KOPT-K1 (cell line): ENCODE data around the gene TMEM270.
"Not testable (repeated sequence)": the region's sequence is repeated elsewhere in the genome, so short reads cannot be mapped to it uniquely, and the experiment has no call there.

Source experiments
- H3K27ac ChIP-seq: fragments of 200-600 bp; sonication (generic); 2 replicates; pipeline ENCODE4 v1.5.1; 2016; ENCODE audit warnings: antibody characterized with exemption, mild to moderate bottlenecking, low read depth, low read length; ENCODE audit not compliant: poor library complexity, severe bottlenecking
- H3K36me3 ChIP-seq: fragments of 200-600 bp; sonication (generic); 2 replicates; pipeline ENCODE4 v1.5.1; 2017; ENCODE audit warnings: antibody characterized with exemption, mild to moderate bottlenecking, low read length, moderate library complexity; ENCODE audit not compliant: insufficient read depth
- H3K9me3 ChIP-seq: fragments of 200-600 bp; sonication (generic); 2 replicates; pipeline ENCODE4 v1.5.1; 2017; ENCODE audit warnings: antibody characterized with exemption, low read length, mild to moderate bottlenecking; ENCODE audit not compliant: insufficient read depth, poor library complexity, severe bottlenecking

Gene TMEM270

DNA sequence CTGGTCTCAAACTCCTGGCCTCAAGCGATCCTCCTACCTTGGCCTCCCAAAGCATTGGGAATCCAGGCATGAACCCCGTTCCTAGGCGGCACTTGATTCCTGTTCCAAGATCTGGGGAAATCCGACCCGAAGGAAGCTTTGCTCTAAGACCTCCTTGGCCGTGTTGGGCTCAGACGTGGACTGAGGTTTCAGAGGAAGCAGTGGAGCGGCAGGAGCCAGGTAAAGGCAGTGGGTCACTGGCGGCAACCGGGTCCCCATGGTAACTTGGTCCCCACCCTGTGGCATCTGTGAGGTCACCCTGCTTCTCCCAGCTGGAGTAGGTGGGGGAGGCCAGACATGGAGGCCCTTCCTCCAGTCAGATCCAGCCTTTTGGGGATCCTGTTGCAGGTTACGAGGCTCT lies at the start of gene TMEM270:
TMEM270 (plus strand) TSS at position 301 of the 400 bp plus-strand sequence; CDS start at position 337, 36 bp downstream.
- no peaks in the 10 kb centered on the region for H3K9me3 ChIP-seq
- no peaks in the 10 kb centered on the region for H3K36me3 ChIP-seq
- no peak within 1 kb of the TSS for H3K27ac ChIP-seq

DNA sequence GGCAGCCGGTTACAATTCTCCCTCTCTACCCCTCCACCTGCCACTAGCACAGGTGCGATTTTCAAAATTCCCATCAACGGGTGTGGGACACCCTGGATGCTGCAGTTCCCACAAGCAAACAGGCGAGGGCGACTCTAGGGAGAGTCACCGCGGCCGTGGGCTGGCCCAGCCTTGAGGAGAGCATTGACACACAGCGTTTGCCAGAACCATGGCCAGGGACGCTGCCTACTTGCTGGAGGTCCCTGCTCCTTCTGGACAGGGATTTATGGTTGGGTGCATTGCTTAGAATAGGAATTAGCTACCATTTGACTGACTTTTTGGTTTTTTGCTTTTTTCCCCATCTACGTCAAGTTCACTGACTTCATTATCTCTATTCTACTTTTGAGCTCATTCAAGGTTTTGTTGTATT lies 49.2 kb upstream of the TMEM270 start:
- Histone ChIP-seq H3K36me3 (no peaks in the 10 kb centered on the region), H3K27ac (no peak overlapping the region), H3K9me3 (peaks cover 6% of the 10 kb centered on the region)

- H3K27ac ChIP-seq: no peak overlapping the region
Measured at GRCh38 chr7:73812996-73813395, 48.0 kb upstream of the TMEM270 start.

DNA sequence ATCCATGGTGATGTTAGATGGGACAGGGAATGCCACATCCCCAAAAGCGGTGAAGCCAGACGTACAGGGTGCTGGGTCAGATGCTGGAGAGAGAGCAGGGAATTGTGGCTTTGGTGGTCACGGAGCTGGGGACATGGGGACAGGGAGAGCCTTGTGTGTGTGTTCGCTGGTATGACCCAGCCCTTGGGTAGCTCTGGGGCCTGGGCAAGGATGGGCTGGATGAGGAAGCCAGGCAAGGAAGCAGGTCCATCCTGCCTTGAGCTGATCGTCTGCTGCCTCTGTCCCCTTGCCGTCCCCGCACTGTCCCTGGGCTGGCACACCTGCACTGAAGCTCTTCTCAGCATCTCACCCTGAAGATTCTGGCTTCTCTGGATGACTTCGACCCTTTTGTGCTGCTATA lies 45.5 kb upstream of the TMEM270 start:
- H3K9me3 ChIP-seq: peaks cover 6% of the 10 kb centered on the region
- H3K27ac ChIP-seq: no peak overlapping the region

More at GRCh38 chr7:73812996-73813395, 48.0 kb upstream of the TMEM270 start:
- H3K9me3 ChIP-seq: peaks cover 6% of the 10 kb centered on the region
- no peaks in the 10 kb centered on the region for H3K36me3 ChIP-seq

DNA sequence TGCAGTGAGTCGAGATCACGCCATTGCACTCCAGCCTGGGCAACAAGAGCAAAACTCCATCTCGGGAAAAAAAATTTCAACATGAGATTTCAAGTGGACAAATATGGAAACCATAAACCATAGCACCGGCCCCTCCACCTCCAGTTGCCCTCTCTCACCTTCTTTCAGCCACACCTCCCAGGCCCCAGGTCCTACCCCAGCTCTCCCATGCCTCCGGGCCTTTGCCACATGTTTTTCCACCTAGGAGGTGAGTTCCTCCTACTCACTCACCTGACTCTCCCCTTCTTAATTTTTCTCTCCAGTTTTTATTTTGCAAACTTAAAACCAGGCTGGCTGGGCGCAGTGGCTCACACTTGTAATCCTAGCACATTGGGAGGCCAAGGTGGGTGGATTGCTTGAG lies 43.8 kb upstream of the TMEM270 start:
- H3K36me3 ChIP-seq: no peaks in the 10 kb centered on the region
- peaks cover 6% of the 10 kb centered on the region for H3K9me3 ChIP-seq
- H3K27ac ChIP-seq: no peak overlapping the region

More for the DNA sequence above, 45.5 kb upstream of the TMEM270 start:
- no peaks in the 10 kb centered on the region for H3K36me3 ChIP-seq

DNA sequence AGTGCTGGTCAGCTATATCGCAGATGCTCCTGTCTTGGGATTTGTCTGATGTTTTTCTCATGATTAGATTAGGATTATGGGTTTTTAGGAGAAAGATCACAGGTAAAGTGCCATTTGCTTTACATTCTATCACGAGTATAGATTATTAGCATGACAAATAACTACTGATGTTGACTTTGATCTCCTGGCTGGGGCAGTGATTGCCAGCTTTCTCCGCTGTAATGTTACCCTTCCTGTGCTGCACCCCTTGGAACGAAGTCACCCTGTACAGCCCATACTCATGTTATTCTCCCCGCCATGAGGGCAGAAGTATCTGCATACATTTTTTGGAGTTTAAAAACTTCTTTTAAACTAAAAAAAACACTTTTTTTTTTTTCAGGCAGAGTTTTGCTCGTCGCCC lies 40.9 kb upstream of the TMEM270 start:
- Histone ChIP-seq H3K9me3 (no peaks in the 10 kb centered on the region), H3K36me3 (no peaks in the 10 kb centered on the region), H3K27ac (no peak overlapping the region)

GRCh38 chr7:73821597-73822285 lies 39.2 kb upstream of the TMEM270 start:
- not testable (repeated sequence) for H3K9me3 ChIP-seq, H3K27ac ChIP-seq, H3K36me3 ChIP-seq

GRCh38 chr7:73822319-73823173 lies 38.4 kb upstream of the TMEM270 start:
- Histone ChIP-seq H3K36me3 (no peaks in the 10 kb centered on the region), H3K27ac (no peak overlapping the region), H3K9me3 (no peaks in the 10 kb centered on the region)

- Histone ChIP-seq H3K36me3 (no peaks in the 10 kb centered on the region), H3K9me3 (no peaks in the 10 kb centered on the region), H3K27ac (no peak overlapping the region)
Measured at GRCh38 chr7:73823257-73823656, 37.7 kb upstream of the TMEM270 start.

GRCh38 chr7:73823873-73824592 lies 36.9 kb upstream of the TMEM270 start:
- Histone ChIP-seq H3K27ac (no peak overlapping the region), H3K36me3 (no peaks in the 10 kb centered on the region), H3K9me3 (no peaks in the 10 kb centered on the region)

DNA sequence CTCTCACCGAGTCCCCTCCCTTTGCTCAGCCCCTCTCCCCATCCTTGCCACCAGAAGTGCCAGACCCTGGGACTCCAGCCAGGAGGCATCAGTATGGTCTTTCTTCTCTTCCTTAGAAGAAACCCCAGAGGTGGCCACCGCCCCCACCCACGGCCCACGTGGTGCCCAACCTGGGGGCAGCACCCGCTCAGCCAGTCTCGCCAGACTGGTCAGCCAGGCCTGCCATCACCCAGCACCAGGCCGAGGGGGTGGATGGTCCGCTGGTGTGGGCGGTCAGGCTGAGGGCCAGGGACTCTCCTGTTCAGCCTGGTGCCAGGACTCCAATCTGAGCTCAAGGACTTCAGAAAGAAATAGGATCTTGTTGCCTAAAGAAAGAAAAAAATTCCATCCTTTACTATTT lies 36.0 kb upstream of the TMEM270 start:
- Histone ChIP-seq H3K36me3 (no peaks in the 10 kb centered on the region), H3K9me3 (no peaks in the 10 kb centered on the region), H3K27ac (no peak overlapping the region)

- H3K36me3 ChIP-seq: no peaks in the 10 kb centered on the region
- no peak overlapping the region for H3K27ac ChIP-seq
Measured at GRCh38 chr7:73827567-73828106, 33.3 kb upstream of the TMEM270 start.

GRCh38 chr7:73828107-73828803 lies 32.7 kb upstream of the TMEM270 start:
- H3K9me3 ChIP-seq: no peaks in the 10 kb centered on the region
- no peaks in the 10 kb centered on the region for H3K36me3 ChIP-seq
- no peak overlapping the region for H3K27ac ChIP-seq

More at GRCh38 chr7:73827567-73828106, 33.3 kb upstream of the TMEM270 start:
- H3K9me3 ChIP-seq: no peaks in the 10 kb centered on the region

DNA sequence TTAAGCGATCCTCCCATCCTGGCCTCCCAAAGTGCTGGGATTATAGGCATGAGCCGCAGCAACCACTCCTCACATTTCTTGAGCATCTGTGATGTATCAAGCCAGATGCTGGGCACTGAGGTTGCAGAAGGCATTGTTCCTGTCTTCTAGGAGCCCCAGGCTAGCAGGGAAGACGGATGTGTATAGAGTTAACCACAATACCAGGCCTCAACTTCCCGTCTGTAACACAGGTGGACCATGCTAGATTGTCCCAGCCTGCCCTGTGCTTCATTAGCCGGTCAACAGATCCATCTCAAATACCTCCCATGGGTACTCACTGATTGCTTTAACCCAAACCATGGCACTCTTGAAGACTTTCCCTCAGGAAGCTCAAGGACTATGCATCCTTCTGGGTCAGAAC lies 32.0 kb upstream of the TMEM270 start:
- Histone ChIP-seq H3K36me3 (no peaks in the 10 kb centered on the region), H3K9me3 (no peaks in the 10 kb centered on the region), H3K27ac (no peak overlapping the region)
